Urothelium cell line (cell line): ENCODE measurements around the gene IFRD1.
"Not testable (repeated sequence)": the region's sequence is repeated elsewhere in the genome, so short reads cannot be mapped to it uniquely, and the experiment has no call there.

ENCODE experiments used
- DNase-seq: peaks from one replicate; pipeline ENCODE4 v3.0.0; 2011; ENCODE audit warnings: low spot score, mixed read lengths
- FAIRE-seq: peaks from 2 replicates; lab custom pipeline; 2011; peaks lifted over from hg19 to GRCh38; lab: Jason Lieb, UNC

Gene IFRD1

DNA sequence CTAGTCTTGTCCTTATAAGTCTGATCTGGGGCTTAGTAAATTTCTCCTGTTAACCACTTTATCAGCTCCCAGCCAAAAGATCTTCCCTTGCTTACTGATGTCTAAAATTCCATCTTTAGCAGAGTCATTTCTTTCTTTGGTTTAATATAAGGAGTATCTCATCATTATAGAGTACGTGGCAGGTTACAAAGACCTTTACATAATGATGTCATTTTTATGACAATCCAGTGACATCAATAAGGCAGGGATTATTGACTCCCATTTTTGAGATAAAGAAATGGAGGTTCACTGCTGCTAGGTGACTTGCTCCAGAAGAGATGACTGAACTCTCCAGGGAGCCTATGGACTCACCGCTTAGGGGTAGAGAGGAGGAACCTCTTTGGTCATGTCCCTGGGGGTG is 8.1 kb upstream of the IFRD1 start:
- DNase-seq = no peak
- FAIRE-seq = no peak

GRCh38 chr7:112444505-112444904 is 5.8 kb upstream of the IFRD1 start:
- FAIRE-seq (no peak), DNase-seq (no peak)

GRCh38 chr7:112446431-112446830 is 3.8 kb upstream of the IFRD1 start:
- FAIRE-seq (no peak), DNase-seq (no peak)

- DNase-seq = no peak
Measured at GRCh38 chr7:112447406-112447805, 2.9 kb upstream of the IFRD1 start.

DNA sequence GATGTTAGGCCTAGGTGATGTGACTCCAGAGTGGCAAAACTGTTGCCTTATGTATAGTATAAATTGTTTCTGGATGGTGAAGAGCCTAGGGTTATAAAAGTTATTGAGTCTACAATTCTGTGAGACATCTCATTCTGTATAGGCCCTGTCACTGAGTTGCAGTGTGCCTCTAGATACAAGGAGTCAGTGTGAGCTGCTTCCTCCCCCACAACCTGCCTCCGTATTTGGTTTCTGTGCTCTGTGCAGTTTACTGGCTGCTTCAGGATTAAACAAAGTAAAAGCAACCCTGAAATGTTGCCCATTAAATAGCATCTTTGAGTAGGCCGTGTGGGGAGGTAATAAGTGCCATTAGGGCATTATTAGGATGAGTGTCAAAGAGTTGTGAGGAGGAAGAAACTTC is 1.9 kb upstream of the IFRD1 start:
- no peak for FAIRE-seq
- no peak for DNase-seq

More at GRCh38 chr7:112447406-112447805, 2.9 kb upstream of the IFRD1 start:
- no peak for FAIRE-seq

- no peak for DNase-seq
- FAIRE-seq = no peak
Measured at GRCh38 chr7:112448891-112449290, 1.4 kb upstream of the IFRD1 start.

- FAIRE-seq (no peak), DNase-seq (peak; percentile 30)
Measured at GRCh38 chr7:112449353-112449752, 907 bp upstream of the IFRD1 start.

- peak; percentile 85 for DNase-seq
- FAIRE-seq = no peak
Measured at GRCh38 chr7:112450807-112451761, 824 bp downstream of the IFRD1 start.

- FAIRE-seq (no peak), DNase-seq (no peak)
Measured at GRCh38 chr7:112452102-112452888, 2.0 kb downstream of the IFRD1 start.

- no peak for DNase-seq
- no peak for FAIRE-seq
Measured at GRCh38 chr7:112453505-112454171, 3.4 kb downstream of the IFRD1 start.

- DNase-seq, FAIRE-seq: not testable (repeated sequence)
Measured at GRCh38 chr7:112454191-112454590, 3.9 kb downstream of the IFRD1 start.

DNA sequence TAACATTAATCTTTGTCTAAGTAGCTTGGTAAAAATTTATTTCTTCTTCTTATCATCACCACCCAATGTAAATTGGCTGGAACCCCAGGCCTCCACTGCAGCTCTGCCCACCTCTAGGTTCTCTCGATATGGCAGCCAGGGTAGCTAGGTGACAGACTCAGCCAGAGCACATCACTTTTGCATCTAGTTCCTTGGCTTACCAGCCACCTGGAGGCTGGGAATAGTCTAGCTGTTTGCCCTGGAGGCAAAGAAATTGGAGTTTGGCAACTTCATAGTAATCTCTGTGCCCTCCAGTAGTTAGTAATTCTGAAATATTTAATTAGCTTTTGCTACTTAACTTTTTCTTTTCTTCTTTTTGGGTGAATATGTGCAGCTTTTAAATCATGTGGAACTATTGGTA is 9.4 kb downstream of the IFRD1 start:
- FAIRE-seq (no peak), DNase-seq (no peak)

DNA sequence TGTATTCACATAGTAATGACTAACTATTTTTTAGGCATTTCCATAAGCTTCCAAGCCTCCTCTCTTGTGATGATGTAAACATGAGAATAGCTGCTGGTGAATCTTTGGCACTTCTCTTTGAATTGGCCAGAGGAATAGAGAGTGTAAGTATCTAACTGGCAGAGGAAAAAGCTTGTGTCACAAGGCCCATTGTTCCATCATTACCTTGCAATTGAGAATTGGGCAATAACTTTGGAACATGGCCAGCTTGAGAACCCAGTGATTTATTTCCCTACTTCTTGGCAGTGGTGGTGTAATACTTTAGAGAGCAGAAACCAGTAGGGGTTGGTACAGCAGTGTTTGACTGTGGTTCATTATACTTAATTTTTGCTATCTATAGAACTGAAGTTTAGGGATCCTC is 12.0 kb downstream of the IFRD1 start:
- FAIRE-seq (no peak), DNase-seq (no peak)

GRCh38 chr7:112467867-112468266 is 17.6 kb downstream of the IFRD1 start:
- no peak for DNase-seq
- FAIRE-seq = no peak

GRCh38 chr7:112470194-112470593 is 19.9 kb downstream of the IFRD1 start:
- FAIRE-seq (no peak), DNase-seq (no peak)

DNA sequence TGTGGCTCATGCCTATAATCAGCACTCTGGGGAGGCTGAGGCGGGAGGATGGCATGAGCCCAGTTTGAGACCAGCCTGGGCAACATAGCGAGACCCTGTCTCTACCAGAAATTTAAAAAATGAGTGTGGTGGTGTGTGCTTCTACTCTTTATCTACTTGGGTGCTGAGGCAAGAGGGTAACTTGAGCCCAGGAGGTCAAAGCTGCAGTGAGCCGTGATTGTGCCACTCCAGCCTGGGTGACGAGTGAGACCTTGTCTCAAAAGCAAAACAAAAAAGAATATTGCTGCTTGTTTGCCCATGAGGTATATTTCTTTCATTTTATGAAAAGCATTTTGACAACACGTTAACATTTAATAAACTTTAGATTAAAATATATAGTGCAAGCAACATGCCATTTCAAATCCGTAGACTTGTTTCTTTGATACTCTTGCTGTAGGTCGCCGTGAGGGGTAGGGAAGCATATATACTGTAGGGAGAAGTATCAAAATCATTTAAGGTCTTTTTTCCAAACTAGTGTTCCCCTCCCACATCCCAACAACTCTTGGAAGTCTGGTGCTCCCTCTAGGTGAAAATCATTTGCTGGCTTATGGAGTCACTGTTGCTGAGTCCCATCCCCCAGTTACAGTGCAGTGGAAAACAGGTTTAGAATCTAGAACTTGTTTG is 26.3 kb downstream of the IFRD1 start:
- DNase-seq (no peak), FAIRE-seq (no peak)

- DNase-seq (no peak), FAIRE-seq (no peak)
Measured at GRCh38 chr7:112481121-112481736, 31.0 kb downstream of the IFRD1 start.

- FAIRE-seq = no peak
- DNase-seq = peak; percentile 60
Measured at GRCh38 chr7:112481833-112482670, 31.8 kb downstream of the IFRD1 start.

GRCh38 chr7:112484671-112485167 is 34.5 kb downstream of the IFRD1 start:
- FAIRE-seq = no peak
- peak; percentile 70 for DNase-seq
